Mucosa of descending colon (tissue), 3 donors: ENCODE results near the gene SEMA3C. TPM values are rescaled to one million over a fixed set of nuclear protein-coding genes. Genes with fewer than 3 reads are reported as not detected.
A peak's percentile ranks its signal among the peaks of the same experiment; 100 is the strongest.

Source experiments
- ATAC-seq: fragments of 200-7000 bp; cut with Tn5 transposase; one replicate; pipeline ENCODE4 v1.9.1; 2020; ENCODE audit warnings: mild to moderate bottlenecking, moderate library complexity
- DNase-seq, 3 donors: peaks; one replicate each; pipeline ENCODE4 v3.0.0-alpha.2; 2020
- H3K36me3 ChIP-seq: fragments of 200-600 bp; one replicate; pipeline ENCODE4 v1.8.0; 2021; ENCODE audit warnings: low read depth, mild to moderate bottlenecking
- H3K4me1 ChIP-seq: fragments of 200-600 bp; one replicate; pipeline ENCODE4 v1.8.0; 2021; ENCODE audit warnings: low read depth, mild to moderate bottlenecking
- H3K4me3 ChIP-seq: fragments of 200-600 bp; one replicate; pipeline ENCODE4 v1.8.0; 2021; ENCODE audit warnings: mild to moderate bottlenecking
- H3K9me3 ChIP-seq: fragments of 200-600 bp; one replicate; pipeline ENCODE4 v1.8.0; 2021; ENCODE audit warnings: mild to moderate bottlenecking
- intact Hi-C, 2 donors: fragments of 100-400 bp; cut with DNase I in 1 of 2; cut with micrococcal nuclease in 1 of 2; formaldehyde crosslinking; loops; one replicate each; pipeline versions ENCODE4 v1.11.0 to v1.11.1; 2022; cut with DNase I, micrococcal nuclease
- total RNA-seq, 3 donors: library from RNA; stranded (reverse); fragmentation: NEBNext Ultra II Directional in 2 of 3; extraction: Animal tissue kit (Norgen Biotek cat#: 25700) in 2 of 3; gene quantifications; one replicate each; pipeline versions ENCODE4 v1.2.1 to v1.2.4, GENCODE V29; 2021 to 2023
- TF ChIP-seq, protein P1 (sequence below): fragments of 200-600 bp; IDR thresholded peaks from one replicate; pipeline ENCODE4 v1.8.0; 2022; ENCODE audit warnings: antibody characterized with exemption, mild to moderate bottlenecking
- donor health status: DM: no; HTN: no; CAD: no; lungs with moderate emphysema.
- donor health status: DM: no; HTN: no; CAD: no.
- donor health status: DM: no; HTN: yes; CAD: no.

Gene SEMA3C
- total RNA-seq, 3 donors from 2014 or later: 72.4 to 150 (median 83.7) TPM

DNA sequence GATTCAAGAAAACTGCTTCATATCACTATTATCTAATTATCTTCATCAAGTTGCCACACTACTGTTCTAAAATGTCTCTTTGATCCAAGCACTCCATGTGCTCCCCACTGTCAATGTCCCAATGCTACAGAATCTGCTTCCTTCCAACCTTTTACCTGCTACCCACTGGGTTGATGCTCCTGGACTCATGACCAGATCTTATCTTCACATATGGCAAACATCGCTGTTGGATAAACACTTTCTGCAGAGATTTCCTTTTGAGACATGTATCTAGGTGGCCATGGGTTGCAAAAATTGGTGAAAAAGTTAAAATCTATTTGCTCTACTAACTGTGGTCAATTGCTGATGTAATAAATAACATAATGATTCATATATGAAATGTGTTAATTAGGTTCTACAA is 24.5 kb upstream of the SEMA3C start:
- DNase-seq (no peak), ATAC-seq (no peak)
- TF ChIP-seq, protein P1, sequence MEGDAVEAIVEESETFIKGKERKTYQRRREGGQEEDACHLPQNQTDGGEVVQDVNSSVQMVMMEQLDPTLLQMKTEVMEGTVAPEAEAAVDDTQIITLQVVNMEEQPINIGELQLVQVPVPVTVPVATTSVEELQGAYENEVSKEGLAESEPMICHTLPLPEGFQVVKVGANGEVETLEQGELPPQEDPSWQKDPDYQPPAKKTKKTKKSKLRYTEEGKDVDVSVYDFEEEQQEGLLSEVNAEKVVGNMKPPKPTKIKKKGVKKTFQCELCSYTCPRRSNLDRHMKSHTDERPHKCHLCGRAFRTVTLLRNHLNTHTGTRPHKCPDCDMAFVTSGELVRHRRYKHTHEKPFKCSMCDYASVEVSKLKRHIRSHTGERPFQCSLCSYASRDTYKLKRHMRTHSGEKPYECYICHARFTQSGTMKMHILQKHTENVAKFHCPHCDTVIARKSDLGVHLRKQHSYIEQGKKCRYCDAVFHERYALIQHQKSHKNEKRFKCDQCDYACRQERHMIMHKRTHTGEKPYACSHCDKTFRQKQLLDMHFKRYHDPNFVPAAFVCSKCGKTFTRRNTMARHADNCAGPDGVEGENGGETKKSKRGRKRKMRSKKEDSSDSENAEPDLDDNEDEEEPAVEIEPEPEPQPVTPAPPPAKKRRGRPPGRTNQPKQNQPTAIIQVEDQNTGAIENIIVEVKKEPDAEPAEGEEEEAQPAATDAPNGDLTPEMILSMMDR: no peak
- intact Hi-C loops: no loop called here
- Histone ChIP-seq H3K9me3 (no peaks in the 10 kb centered on the region), H3K36me3 (no peaks in the 10 kb centered on the region), H3K4me1 (peaks cover 10% of the 10 kb centered on the region), H3K4me3 (no peak overlapping the region)

DNA sequence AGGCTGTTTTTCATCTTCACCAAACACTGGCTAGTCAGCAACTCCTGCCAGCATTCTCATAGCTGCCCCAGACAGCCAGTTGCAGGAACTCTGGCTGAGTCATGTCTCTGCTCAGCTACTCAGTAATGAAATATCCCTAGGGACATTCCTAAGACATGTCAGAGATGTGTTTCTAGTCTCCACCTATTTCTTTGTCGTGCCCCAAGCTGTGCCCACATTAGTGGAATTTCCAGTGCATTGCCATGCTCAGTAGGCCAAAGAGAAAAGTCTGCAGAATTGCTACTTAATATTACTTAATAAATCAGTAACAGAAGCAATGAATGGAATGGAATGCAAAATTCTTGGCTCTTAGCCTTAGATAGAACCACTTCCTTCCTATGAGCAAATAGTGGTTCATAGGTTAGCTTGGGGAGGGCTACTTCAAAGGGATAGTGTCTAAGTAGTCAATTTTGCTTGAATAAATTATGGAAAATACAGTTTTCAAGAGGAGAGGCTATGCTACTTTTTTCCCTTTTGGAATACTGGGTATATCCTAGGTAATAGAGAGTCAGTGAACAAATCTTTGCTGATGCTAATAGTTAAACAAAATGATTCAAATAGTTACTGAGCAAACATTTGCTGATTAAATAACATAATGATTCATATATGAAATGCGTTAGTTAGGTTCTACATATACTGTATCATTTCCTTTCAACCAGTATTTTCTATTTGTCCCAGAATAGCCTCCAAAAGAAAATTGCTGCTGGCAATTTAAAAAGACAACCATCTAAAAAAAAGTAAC is 23.6 kb upstream of the SEMA3C start:
- no peak overlapping the region for H3K4me3 ChIP-seq
- no peaks in the 10 kb centered on the region for H3K36me3 ChIP-seq
- H3K4me1 ChIP-seq: peaks cover 10% of the 10 kb centered on the region
- TF ChIP-seq, protein P1: no peak
- intact Hi-C loops: no loop called here
- DNase-seq (peak in 2 of 3 donors; percentile 25 to 49), ATAC-seq (peak; percentile 89)
- H3K9me3 ChIP-seq: no peaks in the 10 kb centered on the region

DNA sequence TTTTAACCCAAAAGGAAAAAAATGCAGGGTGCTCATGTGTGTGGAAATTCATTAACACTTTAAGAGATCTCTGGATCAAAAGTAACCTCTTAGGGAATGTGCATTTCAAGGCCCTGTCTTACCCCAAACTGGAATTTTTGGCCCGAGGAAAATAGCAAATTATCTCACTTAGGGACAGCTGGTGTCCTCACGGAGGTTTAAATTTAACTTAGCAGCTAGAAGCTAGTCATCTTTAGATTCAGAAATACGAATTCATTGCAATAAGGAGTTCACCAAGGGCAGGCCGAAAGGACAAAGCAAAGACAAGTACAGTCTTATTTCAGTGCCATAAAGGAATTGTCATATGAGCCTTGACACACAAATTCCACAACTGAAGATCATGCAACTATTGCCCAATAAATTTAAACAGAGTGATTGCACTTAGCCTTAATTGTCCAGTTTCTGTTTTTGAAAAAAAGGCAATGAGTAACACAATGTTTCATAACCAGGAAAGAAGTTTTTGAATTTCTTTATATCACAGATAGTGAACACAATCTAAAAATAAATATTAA is 22.4 kb upstream of the SEMA3C start:
- Histone ChIP-seq H3K4me3 (no peak overlapping the region), H3K9me3 (no peaks in the 10 kb centered on the region), H3K4me1 (peaks cover 10% of the 10 kb centered on the region), H3K36me3 (no peaks in the 10 kb centered on the region)
- DNase-seq (no peak), ATAC-seq (peak; percentile 92)
- intact Hi-C loops: no loop called here
- TF ChIP-seq, protein P1: no peak

DNA sequence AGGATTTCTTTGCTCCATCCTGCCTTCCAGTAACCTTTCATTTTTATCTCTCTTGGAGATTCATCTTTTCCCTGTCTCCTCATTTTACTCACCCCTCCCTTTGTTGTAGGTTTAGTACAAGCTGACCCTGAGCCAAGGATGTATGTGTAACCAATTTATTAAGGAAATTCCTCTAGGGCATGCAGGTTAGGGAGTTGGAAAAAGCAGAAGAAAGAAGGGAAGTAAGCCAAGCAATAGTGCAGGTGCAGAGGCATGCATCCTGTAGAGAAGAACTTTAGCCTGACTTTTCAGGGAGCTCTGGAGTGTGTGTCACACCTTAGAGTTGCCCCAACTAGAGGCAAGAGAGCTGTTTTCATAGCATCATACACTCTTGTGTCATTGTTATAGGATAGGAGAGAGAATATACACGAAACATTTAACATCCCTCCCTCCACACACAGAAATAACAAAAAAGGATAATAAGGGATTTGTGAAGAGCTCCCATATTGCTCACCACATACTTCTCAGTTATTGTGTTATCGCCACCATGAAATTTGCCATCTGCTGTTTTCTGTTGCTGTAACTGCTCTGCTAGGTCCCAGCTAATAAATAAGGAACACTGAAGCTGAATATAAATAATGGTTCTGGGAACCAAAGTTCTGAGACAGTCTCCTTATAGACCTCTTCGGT is 21.8 kb upstream of the SEMA3C start:
- peak; percentile 50 for ATAC-seq
- TF ChIP-seq, protein P1: no peak

DNA sequence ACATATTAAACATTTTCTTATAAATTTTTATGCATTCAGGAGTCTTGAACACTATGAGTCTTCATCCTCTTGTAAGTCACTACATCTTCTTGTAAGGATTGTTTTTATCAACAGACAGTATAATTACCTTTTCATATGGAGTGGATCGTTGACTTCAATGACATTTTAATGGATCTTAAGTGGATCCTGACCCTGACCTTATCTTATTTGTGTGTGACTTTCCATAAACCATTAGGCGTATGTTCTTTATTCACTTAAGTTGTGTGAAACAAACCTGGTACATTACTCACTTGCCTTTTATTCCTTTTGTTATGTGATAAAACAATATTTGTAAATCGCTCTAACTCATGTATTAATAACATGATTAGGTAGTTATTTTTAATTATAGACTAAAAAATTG is 18.5 kb upstream of the SEMA3C start:
- H3K9me3 ChIP-seq: no peaks in the 10 kb centered on the region
- DNase-seq (no peak), ATAC-seq (no peak)
- TF ChIP-seq, protein P1: no peak
- peaks cover 6% of the 10 kb centered on the region for H3K4me1 ChIP-seq
- no peaks in the 10 kb centered on the region for H3K36me3 ChIP-seq
- intact Hi-C loops: no loop called here
- no peak overlapping the region for H3K4me3 ChIP-seq

More for the DNA sequence above, 21.8 kb upstream of the SEMA3C start:
- H3K4me3 ChIP-seq: no peak overlapping the region
- H3K4me1 ChIP-seq: peaks cover 10% of the 10 kb centered on the region
- DNase-seq: no peak
- no peaks in the 10 kb centered on the region for H3K9me3 ChIP-seq
- intact Hi-C loops: no loop called here
- no peaks in the 10 kb centered on the region for H3K36me3 ChIP-seq
